ENCODE data around the gene B3GLCT.

GRCh38 chr13:31227063-31227462 lies 27.3 kb downstream of the B3GLCT start:
- TF ChIP-seq GATA2 (IDR thresholded peaks at IDR 0.05; ENCODE audit: low read depth, low read length) (no peak), GATA3 (IDR thresholded peaks at IDR 0.05; ENCODE audit: low read depth, low read length) (no peak)

All from SH-SY5Y (cell line).